Endometrium (tissue), 2 donors: ENCODE data around the gene FCGBP.
"Not testable (repeated sequence)": the region's sequence is repeated elsewhere in the genome, so short reads cannot be mapped to it uniquely, and the experiment has no call there.

Source experiments
- FAIRE-seq: peaks from 2 replicates; lab custom pipeline; 2012; peaks lifted over from hg19 to GRCh38; lab: Jason Lieb, UNC
- donor health status: control.
- donor health status: control.

Gene FCGBP

DNA sequence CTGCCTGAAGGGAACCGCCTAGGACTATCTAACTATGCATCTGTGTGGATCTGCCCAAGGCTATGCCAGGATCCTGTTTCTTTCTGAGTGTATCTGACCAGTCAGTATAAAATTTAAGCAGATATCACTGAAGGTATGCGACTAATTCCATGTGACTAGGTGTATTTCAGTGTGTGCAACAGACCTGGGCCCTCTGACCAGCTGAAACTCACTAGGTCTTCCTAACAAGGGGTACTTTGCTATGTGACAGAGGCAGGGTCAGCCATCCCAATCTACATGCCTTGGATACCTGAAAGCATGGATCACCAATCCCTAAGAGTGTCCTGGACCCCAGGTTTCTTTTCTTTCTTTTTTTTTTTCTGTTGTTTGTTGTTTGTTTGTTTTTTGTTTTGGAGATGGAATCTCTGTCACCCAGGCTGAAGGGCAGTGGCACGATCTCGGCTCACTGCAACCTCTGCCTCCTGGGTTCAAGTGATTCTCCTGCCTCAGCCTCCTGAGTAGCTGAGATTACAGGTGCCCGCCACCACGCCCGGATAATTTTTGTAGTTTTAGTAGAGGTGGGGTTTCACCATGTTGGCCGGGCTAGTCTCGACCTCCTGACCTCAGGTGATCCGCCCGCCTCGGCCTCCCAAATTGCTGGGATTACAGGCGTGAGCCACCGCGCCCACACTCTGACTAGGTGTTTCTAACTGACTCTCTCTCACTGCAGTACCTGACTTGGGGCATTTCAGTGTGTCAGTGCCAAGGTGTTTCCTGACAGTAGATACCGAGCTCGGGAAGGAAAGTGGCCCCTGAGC is 43.5 kb downstream of the FCGBP start:
- FAIRE-seq: no peak

DNA sequence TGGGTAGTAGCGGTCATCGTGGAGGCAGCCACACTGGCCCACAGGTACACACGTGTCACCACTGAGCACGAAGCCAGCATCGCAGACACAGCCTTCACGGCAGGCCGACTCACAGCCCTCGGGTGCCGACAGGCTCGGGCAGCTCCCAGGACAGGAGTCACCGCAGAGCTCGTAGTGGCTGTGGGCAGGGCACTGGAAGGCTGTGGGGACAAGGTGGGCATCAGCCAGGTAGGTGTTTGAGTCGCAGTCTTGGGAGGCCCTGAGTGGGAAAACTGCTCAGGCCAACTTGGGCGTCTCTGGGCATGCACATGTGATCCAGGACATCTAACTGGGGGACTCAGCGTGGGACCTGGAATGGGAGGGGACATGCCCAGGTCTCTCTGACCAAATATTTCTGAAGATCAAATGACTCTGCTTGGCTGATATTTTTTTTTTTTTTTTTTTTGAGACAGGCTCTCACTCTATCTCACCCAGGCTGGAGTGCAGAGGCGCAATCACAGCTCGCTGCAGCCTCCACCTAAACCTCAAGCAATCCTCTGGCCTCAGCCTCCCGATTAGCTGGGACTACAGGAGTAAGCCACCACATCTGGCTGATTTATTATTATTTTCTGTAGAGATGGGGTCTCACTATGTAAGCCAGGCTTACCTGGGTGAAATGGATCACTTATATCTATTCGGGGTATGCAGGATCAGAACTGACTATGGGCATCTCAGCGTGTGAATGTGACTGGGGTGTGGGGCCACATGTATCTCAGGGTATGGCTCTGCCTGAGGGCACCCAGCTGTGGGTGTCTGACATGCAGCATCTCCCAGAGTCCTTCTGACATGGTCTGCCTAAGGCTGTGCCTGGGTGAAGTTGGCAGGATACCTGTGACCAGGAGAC is 44.3 kb downstream of the FCGBP start:
- not testable (repeated sequence) for FAIRE-seq

DNA sequence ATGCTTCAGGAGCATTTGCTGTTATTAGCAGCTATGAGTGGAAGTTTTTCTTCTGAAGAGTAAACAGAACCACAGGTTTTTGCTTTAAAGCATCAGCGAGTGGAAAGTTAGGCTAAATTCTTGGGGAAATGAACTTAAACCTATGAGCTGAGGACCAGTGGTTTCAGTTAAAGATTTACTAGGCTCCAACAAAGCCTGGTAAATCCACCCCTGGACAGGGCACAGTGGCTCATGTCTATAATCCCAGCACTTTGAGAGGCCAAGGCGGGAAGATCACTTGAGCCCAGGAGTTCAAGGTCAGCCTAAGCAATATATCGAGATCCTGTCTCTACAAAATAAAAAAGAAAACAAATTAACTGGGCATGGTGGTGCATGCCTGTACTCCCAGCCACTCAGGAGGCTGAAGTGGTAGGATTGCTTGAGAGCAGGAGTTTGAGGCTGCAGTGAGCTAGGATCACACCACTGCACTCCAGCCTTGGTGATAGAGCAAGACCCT is 46.9 kb downstream of the FCGBP start:
- FAIRE-seq: not testable (repeated sequence)

GRCh38 chr19:39885821-39886554 is 48.4 kb downstream of the FCGBP start:
- not testable (repeated sequence) for FAIRE-seq

DNA sequence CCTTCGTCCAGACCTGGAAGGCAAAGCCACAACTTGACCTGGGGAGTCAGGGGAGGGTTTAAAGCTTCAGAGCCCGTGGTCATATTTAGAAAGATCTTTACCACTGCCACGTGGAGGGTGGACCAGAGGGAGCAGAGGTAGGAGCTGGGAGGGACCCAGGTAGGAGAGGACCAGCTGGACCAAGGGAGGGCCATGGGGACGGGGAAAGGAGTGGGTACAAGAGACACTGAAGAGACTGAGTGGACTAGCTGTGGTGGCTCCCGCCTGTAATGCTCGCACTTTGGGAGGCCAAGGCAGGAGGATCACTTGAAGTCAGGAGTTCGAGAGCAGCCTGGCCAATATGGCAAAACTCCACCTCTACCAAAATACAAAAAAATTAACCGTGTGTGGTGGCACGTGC is 49.7 kb downstream of the FCGBP start:
- FAIRE-seq: not testable (repeated sequence)
